GM12875 (cell line): ENCODE measurements around the gene DARS1.

Experiments used
- H3K4me3 ChIP-seq: one replicate; pipeline ENCODE4 v1.5.1; 2011; ENCODE audit warnings: low read depth, low read length, control low read depth
- TF ChIP-seq, protein P1 (sequence below): IDR thresholded peaks from 2 replicates; pipeline ENCODE4 v1.5.1; 2011; ENCODE audit warnings: low read depth, mild to moderate bottlenecking, control low read depth, inconsistent platforms, low read length, moderate library complexity, borderline replicate concordance; ENCODE audit not compliant: insufficient read depth

The DARS1 gene

DNA sequence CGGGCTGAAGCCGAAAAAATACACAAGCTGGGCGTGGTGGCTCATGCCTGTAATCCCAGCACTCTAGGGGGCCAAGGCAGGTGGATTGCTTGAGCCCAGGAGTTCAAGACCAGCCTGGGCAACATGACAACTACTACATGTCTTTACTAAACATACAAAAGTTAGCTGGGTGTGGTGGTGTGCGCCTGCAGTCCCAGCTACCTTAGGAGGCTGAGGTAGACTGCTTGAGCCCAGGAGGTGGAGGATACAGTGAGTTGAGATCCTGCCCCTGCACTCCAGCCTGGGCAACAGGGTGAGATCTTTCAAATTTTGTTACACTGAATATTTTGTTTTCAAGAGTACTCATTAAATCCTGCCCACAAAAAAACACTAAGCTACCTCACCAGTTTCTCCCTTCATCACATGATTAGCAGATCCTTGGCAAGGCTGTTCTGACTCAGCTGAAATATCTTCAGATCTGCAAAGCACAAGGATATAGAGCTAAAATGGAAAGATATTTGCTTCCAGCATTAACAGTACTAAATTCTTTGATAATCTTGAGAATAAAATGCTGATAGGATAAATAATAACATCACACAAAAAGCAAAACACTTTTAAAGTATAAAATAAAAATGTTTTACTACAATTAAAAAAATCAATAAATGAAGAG, 81.0 kb downstream of the DARS1 start:
- TF ChIP-seq, protein P1, sequence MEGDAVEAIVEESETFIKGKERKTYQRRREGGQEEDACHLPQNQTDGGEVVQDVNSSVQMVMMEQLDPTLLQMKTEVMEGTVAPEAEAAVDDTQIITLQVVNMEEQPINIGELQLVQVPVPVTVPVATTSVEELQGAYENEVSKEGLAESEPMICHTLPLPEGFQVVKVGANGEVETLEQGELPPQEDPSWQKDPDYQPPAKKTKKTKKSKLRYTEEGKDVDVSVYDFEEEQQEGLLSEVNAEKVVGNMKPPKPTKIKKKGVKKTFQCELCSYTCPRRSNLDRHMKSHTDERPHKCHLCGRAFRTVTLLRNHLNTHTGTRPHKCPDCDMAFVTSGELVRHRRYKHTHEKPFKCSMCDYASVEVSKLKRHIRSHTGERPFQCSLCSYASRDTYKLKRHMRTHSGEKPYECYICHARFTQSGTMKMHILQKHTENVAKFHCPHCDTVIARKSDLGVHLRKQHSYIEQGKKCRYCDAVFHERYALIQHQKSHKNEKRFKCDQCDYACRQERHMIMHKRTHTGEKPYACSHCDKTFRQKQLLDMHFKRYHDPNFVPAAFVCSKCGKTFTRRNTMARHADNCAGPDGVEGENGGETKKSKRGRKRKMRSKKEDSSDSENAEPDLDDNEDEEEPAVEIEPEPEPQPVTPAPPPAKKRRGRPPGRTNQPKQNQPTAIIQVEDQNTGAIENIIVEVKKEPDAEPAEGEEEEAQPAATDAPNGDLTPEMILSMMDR, result no peak
- no peak overlapping the region for H3K4me3 ChIP-seq

DNA sequence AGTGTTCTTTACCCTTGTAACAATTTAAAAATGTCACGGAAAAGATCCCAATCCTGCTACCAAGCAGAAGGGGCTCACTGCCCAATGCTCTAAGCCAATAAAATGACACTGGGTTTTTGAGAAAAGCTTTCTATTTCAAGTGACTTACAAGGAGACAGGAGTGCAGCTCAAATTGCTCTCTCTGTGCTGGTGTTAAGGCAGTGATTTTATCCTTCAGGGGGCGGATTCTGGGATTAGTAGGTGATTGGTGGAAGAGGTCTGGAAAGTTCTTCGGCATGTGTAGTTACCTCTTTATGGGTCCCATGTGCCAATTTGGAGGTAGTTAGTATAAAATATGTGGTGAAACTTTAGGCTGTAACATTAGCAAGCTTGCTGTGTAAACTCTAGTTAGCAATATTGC, 81.8 kb downstream of the DARS1 start:
- H3K4me3 ChIP-seq, result no peak overlapping the region
- TF ChIP-seq, protein P1, result no peak

DNA sequence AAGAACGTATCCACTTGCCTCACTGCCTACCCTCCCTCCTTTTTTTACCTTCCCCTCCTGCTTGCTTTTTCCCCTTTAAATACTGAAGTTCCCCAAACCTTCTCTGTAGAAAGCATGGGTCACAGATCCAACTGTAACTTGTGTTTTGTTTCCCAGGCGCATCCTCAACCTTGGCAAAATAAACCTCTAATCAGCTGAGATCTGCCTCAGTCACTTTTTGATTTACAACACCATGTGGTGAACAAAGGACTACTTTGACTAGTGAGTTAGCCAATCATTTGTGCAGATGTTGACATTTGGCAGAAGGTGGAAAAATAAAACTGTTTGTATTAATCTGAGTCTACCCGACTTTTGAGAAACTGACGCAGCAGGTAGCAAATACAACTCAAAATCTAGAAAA, 85.9 kb downstream of the DARS1 start:
- H3K4me3 ChIP-seq, result no peak overlapping the region
- TF ChIP-seq, protein P1, result no peak

DNA sequence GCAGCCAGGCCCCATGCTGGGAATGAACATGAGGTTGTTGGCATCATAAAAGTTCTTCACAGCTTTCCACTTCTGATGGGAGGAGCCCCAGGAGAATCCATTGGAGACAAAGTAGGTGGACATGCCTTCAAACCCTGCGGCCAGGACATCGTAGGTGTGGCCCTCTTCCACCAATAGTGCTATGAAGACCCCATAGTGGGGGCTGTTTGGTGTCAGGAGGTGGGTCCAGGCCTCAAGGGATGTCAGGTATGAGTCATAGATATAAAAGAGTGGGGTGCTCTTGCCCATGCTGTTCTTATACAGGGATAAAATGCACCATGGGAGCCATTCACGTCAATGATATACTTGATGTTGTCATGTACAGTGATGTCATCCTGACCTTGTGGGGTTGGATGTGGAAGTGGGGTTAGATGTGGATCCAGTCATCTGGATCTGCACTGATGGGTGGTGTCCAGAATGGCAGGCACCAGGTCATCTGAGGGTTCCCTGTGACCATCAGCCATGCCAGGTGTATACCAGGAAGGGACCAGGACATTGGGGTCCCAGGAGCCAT, 87.1 kb downstream of the DARS1 start:
- TF ChIP-seq, protein P1, result no peak
- no peak overlapping the region for H3K4me3 ChIP-seq

DNA sequence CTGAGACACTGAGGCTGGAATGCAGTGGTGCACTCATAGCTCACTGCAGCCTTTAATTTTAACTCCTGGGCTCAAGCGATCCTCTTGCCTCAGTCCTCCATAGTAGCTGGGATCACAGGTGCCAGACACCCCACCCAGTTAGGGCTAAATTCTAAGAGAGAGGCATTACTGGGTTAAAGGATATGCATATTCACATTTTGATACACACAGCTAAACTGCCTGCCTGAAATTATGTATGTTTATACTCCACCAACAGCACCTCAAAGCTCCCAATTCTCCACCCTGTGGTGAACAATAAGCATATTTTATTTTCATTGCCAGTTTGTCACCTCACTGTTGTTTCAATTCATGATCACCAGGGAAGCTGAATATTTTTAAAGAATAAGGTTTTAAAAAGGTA, 90.5 kb downstream of the DARS1 start:
- TF ChIP-seq, protein P1, result no peak
- H3K4me3 ChIP-seq, result no peak overlapping the region

DNA sequence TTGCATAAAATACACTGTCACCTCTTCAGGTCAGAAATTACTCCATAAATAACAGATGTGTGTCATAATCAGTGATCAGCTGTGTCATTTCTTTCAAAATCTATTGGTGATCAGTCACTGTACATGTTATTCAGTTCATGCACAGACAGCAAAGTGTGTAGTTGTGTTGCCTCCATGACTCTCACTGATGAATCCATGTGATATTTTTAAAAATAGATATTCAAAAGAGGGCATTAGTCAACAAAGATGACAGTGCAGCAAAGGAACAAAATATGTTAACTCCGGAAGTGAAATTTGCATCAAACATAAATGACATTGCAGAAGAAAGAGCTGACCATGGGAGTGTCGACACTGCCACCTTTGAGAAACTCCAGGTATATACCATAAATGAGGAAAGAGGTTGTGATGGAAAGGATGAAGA, 92.0 kb downstream of the DARS1 start:
- H3K4me3 ChIP-seq, result no peak overlapping the region
- TF ChIP-seq, protein P1, result no peak

DNA sequence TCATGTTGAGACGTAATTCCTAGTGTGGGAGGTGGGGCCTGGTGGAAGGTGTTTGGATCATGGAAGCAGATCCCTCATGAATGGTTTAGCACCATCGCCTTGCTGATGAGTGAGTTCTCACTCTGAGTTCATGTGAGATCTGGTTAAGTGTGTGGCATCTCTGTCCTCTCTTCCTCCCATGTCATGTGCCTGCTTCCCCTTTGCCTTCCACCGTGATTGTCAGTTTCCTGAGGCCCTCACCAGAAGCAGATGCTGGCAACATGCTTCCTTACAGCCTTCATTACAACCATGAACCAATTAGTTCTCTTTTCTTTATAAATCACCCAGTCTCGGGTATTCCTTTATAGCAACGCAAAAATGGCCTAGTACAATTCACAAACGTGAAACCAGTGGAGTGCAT, 94.6 kb downstream of the DARS1 start:
- TF ChIP-seq, protein P1, result no peak
- no peak overlapping the region for H3K4me3 ChIP-seq
